Gastroesophageal sphincter (tissue), 3 donors: Measurements from ENCODE around the gene ANHX.

Experiments
- POLR2AphosphoS5 ChIP-seq: sonication (generic); formaldehyde crosslinking; IDR thresholded peaks from one replicate; pipeline ENCODE4 v1.6.1; 2017; ENCODE audit warnings: antibody characterized with exemption
- TF ChIP-seq, protein P1 (sequence below), 4 experiments: fragments of 200-600 bp in 2 of 4; fragments of 450-650 bp in 2 of 4; sonication (generic) in 1 of 4; IDR thresholded peaks; one replicate each; pipeline ENCODE4 v1.5.1; 2017 to 2019; ENCODE audit warnings: antibody characterized with exemption in 4 of 4, mild to moderate bottlenecking in 2 of 4, moderate library complexity in 2 of 4

DNA sequence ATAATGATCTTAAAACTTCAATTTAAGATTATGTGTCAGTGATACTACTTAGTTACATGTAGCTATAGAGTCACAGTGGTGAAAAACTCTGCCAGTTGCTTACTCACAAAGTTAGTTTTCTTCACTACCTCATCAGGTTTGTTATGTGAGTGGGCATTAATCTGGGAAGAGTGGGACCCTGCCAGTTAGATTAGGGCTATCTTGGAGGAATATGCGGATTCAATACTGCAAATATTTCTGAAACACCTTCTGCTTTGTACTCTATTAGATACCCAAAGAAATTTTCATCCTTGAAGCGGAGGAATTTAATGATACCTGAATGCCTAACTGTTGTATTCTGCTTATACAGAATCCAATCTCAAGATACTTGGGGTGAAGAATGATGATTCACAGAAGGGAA is 29.3 kb downstream of the ANHX start:
- TF ChIP-seq, protein P1, sequence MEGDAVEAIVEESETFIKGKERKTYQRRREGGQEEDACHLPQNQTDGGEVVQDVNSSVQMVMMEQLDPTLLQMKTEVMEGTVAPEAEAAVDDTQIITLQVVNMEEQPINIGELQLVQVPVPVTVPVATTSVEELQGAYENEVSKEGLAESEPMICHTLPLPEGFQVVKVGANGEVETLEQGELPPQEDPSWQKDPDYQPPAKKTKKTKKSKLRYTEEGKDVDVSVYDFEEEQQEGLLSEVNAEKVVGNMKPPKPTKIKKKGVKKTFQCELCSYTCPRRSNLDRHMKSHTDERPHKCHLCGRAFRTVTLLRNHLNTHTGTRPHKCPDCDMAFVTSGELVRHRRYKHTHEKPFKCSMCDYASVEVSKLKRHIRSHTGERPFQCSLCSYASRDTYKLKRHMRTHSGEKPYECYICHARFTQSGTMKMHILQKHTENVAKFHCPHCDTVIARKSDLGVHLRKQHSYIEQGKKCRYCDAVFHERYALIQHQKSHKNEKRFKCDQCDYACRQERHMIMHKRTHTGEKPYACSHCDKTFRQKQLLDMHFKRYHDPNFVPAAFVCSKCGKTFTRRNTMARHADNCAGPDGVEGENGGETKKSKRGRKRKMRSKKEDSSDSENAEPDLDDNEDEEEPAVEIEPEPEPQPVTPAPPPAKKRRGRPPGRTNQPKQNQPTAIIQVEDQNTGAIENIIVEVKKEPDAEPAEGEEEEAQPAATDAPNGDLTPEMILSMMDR (IDR thresholded peaks at IDR 0.05), result no peak
- no peak for TF ChIP-seq POLR2AphosphoS5
